Liver (tissue), 9 donors: ENCODE measurements around the gene DDX1. TPM values are rescaled to one million over a fixed set of nuclear protein-coding genes. Genes with fewer than 3 reads are reported as not detected.

Source experiments
- DNase-seq: peaks from one replicate; pipeline ENCODE4 v3.0.0-alpha.2; 2017; ENCODE audit warnings: low spot score
- H3K27ac ChIP-seq, 2 donors: one replicate each; pipeline ENCODE4 v1.7.0; 2013; ENCODE audit warnings: inconsistent platforms in 2 of 2, low read length in 2 of 2, control low read depth in 1 of 2, low read depth in 1 of 2, mild to moderate bottlenecking in 1 of 2
- H3K27me3 ChIP-seq, 4 donors: one replicate each; pipeline versions ENCODE4 v1.6.1 to v1.7.0; 2013; ENCODE audit warnings: low read length in 3 of 4, inconsistent platforms in 1 of 4, mild to moderate bottlenecking in 1 of 4, moderate library complexity in 1 of 4; ENCODE audit not compliant: control insufficient read depth in 4 of 4, insufficient read depth in 4 of 4
- H3K36me3 ChIP-seq, 4 donors: one replicate each; pipeline versions ENCODE4 v1.6.1 to v1.7.0; 2013; ENCODE audit warnings: low read length in 3 of 4, mild to moderate bottlenecking in 3 of 4, low read depth in 1 of 4, moderate library complexity in 1 of 4; ENCODE audit not compliant: control insufficient read depth in 4 of 4, insufficient read depth in 3 of 4
- H3K4me1 ChIP-seq, 4 donors: one replicate each; pipeline versions ENCODE4 v1.6.1 to v1.7.0; 2013; ENCODE audit warnings: low read length in 3 of 4, mild to moderate bottlenecking in 3 of 4, moderate library complexity in 1 of 4; ENCODE audit not compliant: control insufficient read depth in 4 of 4, insufficient read depth in 4 of 4
- H3K4me3 ChIP-seq, 3 donors: one replicate each; pipeline versions ENCODE4 v1.6.1 to v1.7.0; 2013; ENCODE audit warnings: low read length in 3 of 3, control low read depth in 1 of 3, low read depth in 1 of 3, mild to moderate bottlenecking in 1 of 3
- H3K9ac ChIP-seq, 2 donors: one replicate each; pipeline ENCODE4 v1.7.0; 2013; ENCODE audit warnings: low read length in 2 of 2, mild to moderate bottlenecking in 2 of 2, moderate library complexity in 2 of 2, control low read depth in 1 of 2, low read depth in 1 of 2
- H3K9me3 ChIP-seq, 4 donors: one replicate each; pipeline versions ENCODE4 v1.6.1 to v1.7.0; 2013; ENCODE audit warnings: low read length in 3 of 4; ENCODE audit not compliant: control insufficient read depth in 4 of 4
- EGR1 ChIP-seq, 2 donors: IDR thresholded peaks; 2 replicates each; pipeline ENCODE4 v1.6.1; 2016 to 2018; ENCODE audit warnings: antibody characterized with exemption in 2 of 2, low read depth in 2 of 2
- FOXA1 ChIP-seq: IDR thresholded peaks from 2 replicates; pipeline ENCODE4 v1.6.1; 2016; ENCODE audit warnings: antibody characterized with exemption
- FOXA2 ChIP-seq: IDR thresholded peaks from 2 replicates; pipeline ENCODE4 v1.6.1; 2016; ENCODE audit warnings: antibody characterized with exemption
- GABPA ChIP-seq, 2 donors: IDR thresholded peaks in 1 of 2; conservative IDR thresholded peaks in 1 of 2; 2 replicates each; pipeline ENCODE4 v1.6.1; 2016; ENCODE audit warnings: antibody characterized with exemption in 2 of 2, mild to moderate bottlenecking in 1 of 2, moderate library complexity in 1 of 2
- HNF4G ChIP-seq: IDR thresholded peaks from 2 replicates; pipeline ENCODE4 v1.6.1; 2016; ENCODE audit warnings: antibody characterized with exemption
- JUND ChIP-seq, 2 donors: IDR thresholded peaks; 2 replicates each; pipeline ENCODE4 v1.6.1; 2016; ENCODE audit warnings: antibody characterized with exemption in 2 of 2
- NR2F2 ChIP-seq: IDR thresholded peaks from 2 replicates; pipeline ENCODE4 v1.6.1; 2016; ENCODE audit warnings: antibody characterized with exemption
- RAD21 ChIP-seq, 2 donors: IDR thresholded peaks; 2 replicates each; pipeline ENCODE4 v1.6.1; 2016; ENCODE audit warnings: antibody characterized with exemption in 2 of 2, mild to moderate bottlenecking in 2 of 2
- RXRA ChIP-seq, 2 donors: IDR thresholded peaks; 2 replicates each; pipeline ENCODE4 v1.6.1; 2017 to 2018; ENCODE audit warnings: antibody characterized with exemption in 2 of 2, mild to moderate bottlenecking in 1 of 2
- SP1 ChIP-seq: IDR thresholded peaks from 2 replicates; pipeline ENCODE4 v1.6.1; 2018; ENCODE audit warnings: antibody characterized with exemption, mild to moderate bottlenecking
- TAF1 ChIP-seq: conservative IDR thresholded peaks from 2 replicates; pipeline ENCODE4 v1.6.1; 2016; ENCODE audit warnings: antibody characterized with exemption, mild to moderate bottlenecking
- YY1 ChIP-seq: IDR thresholded peaks from 2 replicates; pipeline ENCODE4 v1.6.1; 2016; ENCODE audit warnings: antibody characterized with exemption, mild to moderate bottlenecking
- WGBS: extraction: QIAGEN DNeasy Blood & Tissue Kit; methylation state at CpG from one replicate; pipeline ENCODE4 v1.1.7; 2013; 5-methylcytosine and 5-hydroxymethylcytosine counted together
- polyA plus RNA-seq, 2 donors: library from polyadenylated mRNA; stranded (reverse) in 1 of 2; unstranded in 1 of 2; fragments of 200-250 nt in 1 of 2; fragments of >200 nt in 1 of 2; fragmentation: Nextera tagmentation in 1 of 2; extraction: Ambion mirVana in 1 of 2; gene quantifications; one replicate each; pipeline versions ENCODE4 v1.2.1 to v1.2.3, GENCODE V29; 2013 to 2015
- total RNA-seq, 2 donors: library from RNA; depleted of rRNA; stranded (reverse); fragments of >200 nt; gene quantifications; one replicate each; pipeline ENCODE4 v1.2.3, GENCODE V29; 2014
- TF ChIP-seq, protein P1 (sequence below): IDR thresholded peaks from 2 replicates; pipeline ENCODE4 v1.6.1; 2016; ENCODE audit warnings: antibody characterized with exemption
- TF ChIP-seq, protein P2 (sequence below): IDR thresholded peaks from 2 replicates; pipeline ENCODE4 v1.6.1; 2016; ENCODE audit warnings: antibody characterized with exemption
- TF ChIP-seq, protein P3 (sequence below): IDR thresholded peaks from 2 replicates; pipeline ENCODE4 v1.6.1; 2016; ENCODE audit warnings: antibody characterized with exemption, mild to moderate bottlenecking
- TF ChIP-seq, protein P4 (sequence below): fragments of 150-350 bp; IDR thresholded peaks from 2 replicates; pipeline ENCODE4 v1.5.1; 2017; ENCODE audit warnings: improper control_type of control experiment, low read depth, low read length; ENCODE audit not compliant: missing input control
- TF ChIP-seq, protein P5 (sequence below): IDR thresholded peaks from 2 replicates; pipeline ENCODE4 v1.6.1; 2016; ENCODE audit warnings: antibody characterized with exemption
- donor health status: healthy.
- donor health status: healthy.
- donor health status: healthy.
- donor health status: healthy.
- donor health status: healthy.

DDX1 gene
- total and polyA plus RNA-seq, 4 donors, result 31.7 to 43.9 (median 38.8) TPM

DNA sequence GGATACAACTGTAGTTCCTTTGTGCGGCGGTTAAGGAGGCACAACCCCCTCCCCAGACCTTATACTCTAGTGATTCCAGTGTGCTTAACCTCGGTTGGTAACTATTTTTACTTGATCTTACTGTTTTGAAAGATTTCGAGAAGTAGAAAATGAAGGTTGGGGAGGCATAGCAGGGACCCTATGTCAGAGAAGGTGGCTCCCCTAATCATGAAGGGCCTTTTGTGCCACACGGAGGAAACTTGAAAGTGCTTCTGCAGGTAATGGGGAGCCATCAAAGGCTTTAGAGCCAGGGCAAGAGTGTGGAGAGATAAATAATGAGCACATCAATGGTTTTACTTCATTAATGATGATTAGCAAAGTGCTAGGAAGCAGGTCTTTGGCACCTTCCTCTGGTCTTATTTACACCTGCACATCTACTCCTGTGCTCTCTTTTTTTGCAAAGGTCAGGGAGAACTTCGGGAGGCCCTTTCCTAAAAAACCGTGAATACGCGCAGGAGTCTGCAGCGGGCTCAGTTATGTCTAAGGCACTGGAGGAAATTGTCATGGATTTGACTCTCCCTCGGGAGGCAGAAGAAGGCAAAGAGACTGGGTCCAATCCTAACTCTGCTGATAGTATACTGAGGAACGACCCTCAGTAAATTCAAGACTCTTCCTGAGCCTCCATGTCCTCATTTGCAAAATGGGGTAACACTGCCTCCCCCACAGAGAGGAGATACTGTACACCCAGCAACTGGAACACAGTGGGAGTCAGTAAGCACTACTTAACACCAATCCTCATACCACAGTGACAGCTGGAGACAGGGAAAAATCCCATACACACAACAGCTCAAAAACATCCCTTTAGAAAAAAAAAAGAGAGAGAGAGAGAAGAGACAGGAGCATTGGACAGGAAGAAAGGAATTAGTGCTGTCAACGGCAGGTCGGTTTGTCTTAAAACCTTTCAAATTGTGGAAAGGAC is 81.6 kb downstream of the DDX1 start:
- DNase-seq, result no peak
- no peaks in the 10 kb centered on the region for H3K36me3 ChIP-seq
- WGBS, result 89% methylated on average over 14 of the region's 14 CpGs

DNA sequence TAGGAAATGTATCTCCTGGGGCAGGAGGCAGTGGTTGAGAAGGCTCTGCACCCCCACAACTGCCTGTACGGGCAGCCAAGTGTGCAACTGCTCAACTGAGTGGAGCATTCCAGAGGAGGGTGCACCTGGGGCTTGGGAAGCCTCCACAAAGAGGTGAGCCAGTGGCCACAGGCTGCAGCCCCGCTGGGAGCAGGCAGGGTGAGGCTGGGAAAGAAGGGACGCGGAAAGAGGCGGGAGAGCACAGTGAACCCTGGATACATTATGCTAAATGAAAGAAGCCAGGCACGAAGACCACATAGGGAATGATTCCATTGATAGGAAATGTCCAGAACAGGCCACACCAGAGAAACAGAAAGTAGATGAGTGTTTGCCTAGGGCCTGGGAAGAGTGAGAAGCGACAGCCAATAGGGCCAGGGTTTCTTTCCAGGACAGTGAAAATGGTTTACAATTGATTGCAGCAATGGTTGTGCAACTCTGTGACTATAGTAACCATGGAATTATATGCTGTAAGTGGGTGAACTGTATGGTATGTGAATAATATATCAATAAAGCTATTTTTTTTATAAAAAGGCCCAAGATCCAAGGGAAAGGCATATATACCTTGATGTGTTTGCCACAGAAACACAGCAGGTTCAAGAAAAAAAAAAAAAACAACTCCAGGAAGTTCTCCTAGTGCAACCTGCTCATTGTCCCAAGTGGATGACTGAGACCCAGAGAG is 82.4 kb downstream of the DDX1 start:
- 61% methylated on average over 7 of the region's 7 CpGs for WGBS
- Histone ChIP-seq H3K4me3 (no peak overlapping the region), H3K36me3 (no peaks in the 10 kb centered on the region), H3K27ac (no peak overlapping the region), H3K27me3 (no peaks in the 10 kb centered on the region), H3K4me1 (peaks cover 0 to 9% (median under 1%) of the 10 kb centered on the region in 4 donors), H3K9me3 (no peaks in the 10 kb centered on the region), H3K9ac (no peak overlapping the region)
- no peak for DNase-seq
- TF ChIP-seq RXRA (IDR thresholded peaks at IDR 0.05) (peak in 1 of 2 donors; percentile 62), HNF4G (no peak), YY1 (peak; percentile 78), EGR1 (IDR thresholded peaks at IDR 0.05; ENCODE audit: low read depth in 2 of 2) (no peak), JUND (IDR thresholded peaks at IDR 0.05) (peak in 1 of 2 donors; percentile 58), TAF1 (no peak), FOXA2 (peak; percentile 39), SP1 (peak; percentile 67), GABPA (IDR thresholded peaks at IDR 0.05 in 1 of 2, conservative IDR thresholded peaks at IDR 0.05 in 1 of 2) (no peak), RAD21 (IDR thresholded peaks at IDR 0.05) (peak; percentile 32 to 36), NR2F2 (no peak), FOXA1 (no peak)
- TF ChIP-seq, protein P1, sequence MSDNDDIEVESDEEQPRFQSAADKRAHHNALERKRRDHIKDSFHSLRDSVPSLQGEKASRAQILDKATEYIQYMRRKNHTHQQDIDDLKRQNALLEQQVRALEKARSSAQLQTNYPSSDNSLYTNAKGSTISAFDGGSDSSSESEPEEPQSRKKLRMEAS, result no peak
- TF ChIP-seq, protein P2, sequence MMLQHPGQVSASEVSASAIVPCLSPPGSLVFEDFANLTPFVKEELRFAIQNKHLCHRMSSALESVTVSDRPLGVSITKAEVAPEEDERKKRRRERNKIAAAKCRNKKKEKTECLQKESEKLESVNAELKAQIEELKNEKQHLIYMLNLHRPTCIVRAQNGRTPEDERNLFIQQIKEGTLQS, result no peak
- TF ChIP-seq, protein P3, sequence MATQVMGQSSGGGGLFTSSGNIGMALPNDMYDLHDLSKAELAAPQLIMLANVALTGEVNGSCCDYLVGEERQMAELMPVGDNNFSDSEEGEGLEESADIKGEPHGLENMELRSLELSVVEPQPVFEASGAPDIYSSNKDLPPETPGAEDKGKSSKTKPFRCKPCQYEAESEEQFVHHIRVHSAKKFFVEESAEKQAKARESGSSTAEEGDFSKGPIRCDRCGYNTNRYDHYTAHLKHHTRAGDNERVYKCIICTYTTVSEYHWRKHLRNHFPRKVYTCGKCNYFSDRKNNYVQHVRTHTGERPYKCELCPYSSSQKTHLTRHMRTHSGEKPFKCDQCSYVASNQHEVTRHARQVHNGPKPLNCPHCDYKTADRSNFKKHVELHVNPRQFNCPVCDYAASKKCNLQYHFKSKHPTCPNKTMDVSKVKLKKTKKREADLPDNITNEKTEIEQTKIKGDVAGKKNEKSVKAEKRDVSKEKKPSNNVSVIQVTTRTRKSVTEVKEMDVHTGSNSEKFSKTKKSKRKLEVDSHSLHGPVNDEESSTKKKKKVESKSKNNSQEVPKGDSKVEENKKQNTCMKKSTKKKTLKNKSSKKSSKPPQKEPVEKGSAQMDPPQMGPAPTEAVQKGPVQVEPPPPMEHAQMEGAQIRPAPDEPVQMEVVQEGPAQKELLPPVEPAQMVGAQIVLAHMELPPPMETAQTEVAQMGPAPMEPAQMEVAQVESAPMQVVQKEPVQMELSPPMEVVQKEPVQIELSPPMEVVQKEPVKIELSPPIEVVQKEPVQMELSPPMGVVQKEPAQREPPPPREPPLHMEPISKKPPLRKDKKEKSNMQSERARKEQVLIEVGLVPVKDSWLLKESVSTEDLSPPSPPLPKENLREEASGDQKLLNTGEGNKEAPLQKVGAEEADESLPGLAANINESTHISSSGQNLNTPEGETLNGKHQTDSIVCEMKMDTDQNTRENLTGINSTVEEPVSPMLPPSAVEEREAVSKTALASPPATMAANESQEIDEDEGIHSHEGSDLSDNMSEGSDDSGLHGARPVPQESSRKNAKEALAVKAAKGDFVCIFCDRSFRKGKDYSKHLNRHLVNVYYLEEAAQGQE, result peak; percentile 13
- TF ChIP-seq, protein P4, sequence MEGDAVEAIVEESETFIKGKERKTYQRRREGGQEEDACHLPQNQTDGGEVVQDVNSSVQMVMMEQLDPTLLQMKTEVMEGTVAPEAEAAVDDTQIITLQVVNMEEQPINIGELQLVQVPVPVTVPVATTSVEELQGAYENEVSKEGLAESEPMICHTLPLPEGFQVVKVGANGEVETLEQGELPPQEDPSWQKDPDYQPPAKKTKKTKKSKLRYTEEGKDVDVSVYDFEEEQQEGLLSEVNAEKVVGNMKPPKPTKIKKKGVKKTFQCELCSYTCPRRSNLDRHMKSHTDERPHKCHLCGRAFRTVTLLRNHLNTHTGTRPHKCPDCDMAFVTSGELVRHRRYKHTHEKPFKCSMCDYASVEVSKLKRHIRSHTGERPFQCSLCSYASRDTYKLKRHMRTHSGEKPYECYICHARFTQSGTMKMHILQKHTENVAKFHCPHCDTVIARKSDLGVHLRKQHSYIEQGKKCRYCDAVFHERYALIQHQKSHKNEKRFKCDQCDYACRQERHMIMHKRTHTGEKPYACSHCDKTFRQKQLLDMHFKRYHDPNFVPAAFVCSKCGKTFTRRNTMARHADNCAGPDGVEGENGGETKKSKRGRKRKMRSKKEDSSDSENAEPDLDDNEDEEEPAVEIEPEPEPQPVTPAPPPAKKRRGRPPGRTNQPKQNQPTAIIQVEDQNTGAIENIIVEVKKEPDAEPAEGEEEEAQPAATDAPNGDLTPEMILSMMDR, result no peak

More for the DNA sequence above, 81.6 kb downstream of the DDX1 start:
- no peak overlapping the region for H3K9ac ChIP-seq
- peaks cover 0 to 9% (median under 1%) of the 10 kb centered on the region in 4 donors for H3K4me1 ChIP-seq
- TF ChIP-seq NR2F2 (no peak), EGR1 (IDR thresholded peaks at IDR 0.05; ENCODE audit: low read depth in 2 of 2) (no peak), FOXA1 (no peak), RXRA (IDR thresholded peaks at IDR 0.05) (no peak), FOXA2 (no peak), GABPA (IDR thresholded peaks at IDR 0.05 in 1 of 2, conservative IDR thresholded peaks at IDR 0.05 in 1 of 2) (no peak), TAF1 (no peak)
- TF ChIP-seq, protein P5, sequence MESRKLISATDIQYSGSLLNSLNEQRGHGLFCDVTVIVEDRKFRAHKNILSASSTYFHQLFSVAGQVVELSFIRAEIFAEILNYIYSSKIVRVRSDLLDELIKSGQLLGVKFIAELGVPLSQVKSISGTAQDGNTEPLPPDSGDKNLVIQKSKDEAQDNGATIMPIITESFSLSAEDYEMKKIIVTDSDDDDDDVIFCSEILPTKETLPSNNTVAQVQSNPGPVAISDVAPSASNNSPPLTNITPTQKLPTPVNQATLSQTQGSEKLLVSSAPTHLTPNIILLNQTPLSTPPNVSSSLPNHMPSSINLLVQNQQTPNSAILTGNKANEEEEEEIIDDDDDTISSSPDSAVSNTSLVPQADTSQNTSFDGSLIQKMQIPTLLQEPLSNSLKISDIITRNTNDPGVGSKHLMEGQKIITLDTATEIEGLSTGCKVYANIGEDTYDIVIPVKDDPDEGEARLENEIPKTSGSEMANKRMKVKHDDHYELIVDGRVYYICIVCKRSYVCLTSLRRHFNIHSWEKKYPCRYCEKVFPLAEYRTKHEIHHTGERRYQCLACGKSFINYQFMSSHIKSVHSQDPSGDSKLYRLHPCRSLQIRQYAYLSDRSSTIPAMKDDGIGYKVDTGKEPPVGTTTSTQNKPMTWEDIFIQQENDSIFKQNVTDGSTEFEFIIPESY, result no peak
- TF ChIP-seq, protein P1, result no peak
- no peaks in the 10 kb centered on the region for H3K9me3 ChIP-seq
- H3K4me3 ChIP-seq, result no peak overlapping the region
- H3K27ac ChIP-seq, result no peak overlapping the region
- no peaks in the 10 kb centered on the region for H3K27me3 ChIP-seq
